Immature natural killer cell (primary cell): Measurements from ENCODE around the gene MAZ. TPM values are rescaled to one million over a fixed set of nuclear protein-coding genes. Genes with fewer than 3 reads are reported as not detected.
A peak's percentile ranks its signal among the peaks of the same experiment; 100 is the strongest.
"Not testable (repeated sequence)": the region's sequence is repeated elsewhere in the genome, so short reads cannot be mapped to it uniquely, and the experiment has no call there.

Experiments
- DNase-seq, 3 donors: peaks; one replicate each; pipeline ENCODE4 v3.0.0; 2022; ENCODE audit warnings: mixed read lengths in 1 of 3
- H3K27ac Mint-ChIP-seq, 6 donors: one replicate each; pipeline ENCODE4 v1.8.0; 2020; ENCODE audit warnings: mixed read lengths in 6 of 6, mild to moderate bottlenecking in 5 of 6, inconsistent platforms in 4 of 6, moderate library complexity in 3 of 6
- H3K27me3 Mint-ChIP-seq, 3 donors: one replicate each; pipeline ENCODE4 v1.8.0; 2020 to 2021; ENCODE audit warnings: low read depth in 3 of 3, mild to moderate bottlenecking in 3 of 3, mixed read lengths in 3 of 3, moderate library complexity in 3 of 3, inconsistent platforms in 1 of 3
- H3K36me3 Mint-ChIP-seq, 3 donors: one replicate each; pipeline ENCODE4 v1.8.0; 2020; ENCODE audit warnings: mixed read lengths in 3 of 3, inconsistent platforms in 2 of 3, mild to moderate bottlenecking in 2 of 3
- H3K4me1 Mint-ChIP-seq, 2 donors: one replicate each; pipeline ENCODE4 v1.8.0; 2020; ENCODE audit warnings: inconsistent platforms in 2 of 2, mild to moderate bottlenecking in 2 of 2, mixed read lengths in 2 of 2, moderate library complexity in 1 of 2
- H3K4me3 Mint-ChIP-seq, 5 donors: one replicate each; pipeline ENCODE4 v1.8.0; 2020; ENCODE audit warnings: mild to moderate bottlenecking in 5 of 5, mixed read lengths in 5 of 5, inconsistent platforms in 3 of 5, moderate library complexity in 3 of 5
- H3K9me3 Mint-ChIP-seq, 6 donors: one replicate each; pipeline ENCODE4 v1.8.0; 2020; ENCODE audit warnings: mild to moderate bottlenecking in 6 of 6, mixed read lengths in 6 of 6, inconsistent platforms in 4 of 6, moderate library complexity in 3 of 6
- polyA plus RNA-seq, 3 donors: library from polyadenylated mRNA; unstranded; fragments of 300-500 nt; fragmentation: Illumina TruSeq; gene quantifications; one replicate each; pipeline ENCODE4 v1.2.3, GENCODE V29; 2021

MAZ gene
- 10 to 100 TPM; 49.2 to 54.8 (median 52.7) TPM for polyA plus RNA-seq

GRCh38 chr16:29806099-29806579, at the start of gene MAZ:
TSS of gene MAZ (plus strand) at chr16:29806529. CDS start at chr16:29806702, 173 bp downstream.
- H3K4me1 Mint-ChIP-seq: peaks cover 44 to 47% of the 10 kb centered on the region in 2 donors
- DNase-seq: peak; percentile 62 to 78 (median 76)
- peaks cover 4 to 10% (median 4%) of the 10 kb centered on the region in 3 donors for H3K36me3 Mint-ChIP-seq
- H3K4me3 Mint-ChIP-seq: peak within 1 kb of the TSS; percentile 96 to 100 (median 99)
- H3K27me3 Mint-ChIP-seq: peaks cover 35 to 41% (median 35%) of the 10 kb centered on the region in 3 donors
- H3K9me3 Mint-ChIP-seq: no peaks in the 10 kb centered on the region
- peak within 1 kb of the TSS; percentile 96 to 100 (median 100) for H3K27ac Mint-ChIP-seq

GRCh38 chr16:29756654-29757053, 49.7 kb upstream of the MAZ start:
- H3K27ac Mint-ChIP-seq: no peak overlapping the region
- no peak for DNase-seq
- H3K27me3 Mint-ChIP-seq: no peaks in the 10 kb centered on the region
- no peaks in the 10 kb centered on the region for H3K9me3 Mint-ChIP-seq
- peaks cover 2 to 6% of the 10 kb centered on the region in 2 donors for H3K4me1 Mint-ChIP-seq
- no peak overlapping the region for H3K4me3 Mint-ChIP-seq
- H3K36me3 Mint-ChIP-seq: no peaks in the 10 kb centered on the region

- not testable (repeated sequence) for H3K4me3 Mint-ChIP-seq, H3K36me3 Mint-ChIP-seq, H3K9me3 Mint-ChIP-seq, H3K4me1 Mint-ChIP-seq, H3K27me3 Mint-ChIP-seq, H3K27ac Mint-ChIP-seq, DNase-seq
Measured at GRCh38 chr16:29757086-29757485, 49.2 kb upstream of the MAZ start.

GRCh38 chr16:29757950-29758466, 48.3 kb upstream of the MAZ start:
- Mint-ChIP-seq H3K36me3 (no peaks in the 10 kb centered on the region), H3K9me3 (no peaks in the 10 kb centered on the region), H3K4me3 (no peak overlapping the region), H3K27ac (no peak overlapping the region), H3K4me1 (peaks cover 9 to 10% of the 10 kb centered on the region in 2 donors), H3K27me3 (no peaks in the 10 kb centered on the region)
- DNase-seq: no peak

- no peak overlapping the region for H3K4me3 Mint-ChIP-seq
- DNase-seq: no peak
- H3K27ac Mint-ChIP-seq: peak overlapping the region in 1 of 6 donors; percentile 49
Measured at GRCh38 chr16:29760567-29761279, 45.6 kb upstream of the MAZ start.

GRCh38 chr16:29761280-29761651, 45.1 kb upstream of the MAZ start:
- H3K4me3 Mint-ChIP-seq, H3K36me3 Mint-ChIP-seq, H3K27me3 Mint-ChIP-seq, H3K9me3 Mint-ChIP-seq, DNase-seq, H3K27ac Mint-ChIP-seq: not testable (repeated sequence)
- H3K4me1 Mint-ChIP-seq: peaks cover 9 to 16% of the 10 kb centered on the region in 2 donors

More at GRCh38 chr16:29760567-29761279, 45.6 kb upstream of the MAZ start:
- H3K27me3 Mint-ChIP-seq: peaks cover 0 to 2% (median 0%) of the 10 kb centered on the region in 3 donors
- no peaks in the 10 kb centered on the region for H3K36me3 Mint-ChIP-seq
- H3K4me1 Mint-ChIP-seq: peaks cover 9 to 16% of the 10 kb centered on the region in 2 donors
- H3K9me3 Mint-ChIP-seq: no peaks in the 10 kb centered on the region

- peaks cover 9 to 15% of the 10 kb centered on the region in 2 donors for H3K4me1 Mint-ChIP-seq
- no peaks in the 10 kb centered on the region for H3K36me3 Mint-ChIP-seq
- no peak overlapping the region for H3K4me3 Mint-ChIP-seq
- H3K27ac Mint-ChIP-seq: no peak overlapping the region
- H3K27me3 Mint-ChIP-seq: peaks cover 0 to 2% (median 2%) of the 10 kb centered on the region in 3 donors
- no peaks in the 10 kb centered on the region for H3K9me3 Mint-ChIP-seq
- no peak for DNase-seq
Measured at GRCh38 chr16:29761882-29762281, 44.4 kb upstream of the MAZ start.

- Mint-ChIP-seq H3K4me1 (peaks cover 9 to 15% of the 10 kb centered on the region in 2 donors), H3K27ac (peak overlapping the region in 1 of 6 donors; percentile 48), H3K27me3 (peaks cover 0 to 2% (median 2%) of the 10 kb centered on the region in 3 donors), H3K9me3 (no peaks in the 10 kb centered on the region), H3K4me3 (peak overlapping the region; percentile 4 to 51 (median 16)), H3K36me3 (no peaks in the 10 kb centered on the region)
- peak; percentile 7 to 32 (median 31) for DNase-seq
Measured at GRCh38 chr16:29763326-29763725, 43.0 kb upstream of the MAZ start.

- H3K27me3 Mint-ChIP-seq: peaks cover 0 to 2% (median 2%) of the 10 kb centered on the region in 3 donors
- no peaks in the 10 kb centered on the region for H3K9me3 Mint-ChIP-seq
- H3K36me3 Mint-ChIP-seq: no peaks in the 10 kb centered on the region
- H3K4me1 Mint-ChIP-seq: peaks cover 9 to 15% of the 10 kb centered on the region in 2 donors
- no peak overlapping the region for H3K4me3 Mint-ChIP-seq
- DNase-seq: no peak
- peak overlapping the region in 1 of 6 donors; percentile 40 for H3K27ac Mint-ChIP-seq
Measured at GRCh38 chr16:29765167-29766032, 40.9 kb upstream of the MAZ start.

- Mint-ChIP-seq H3K4me1 (peaks cover 9 to 15% of the 10 kb centered on the region in 2 donors), H3K4me3 (no peak overlapping the region), H3K27ac (no peak overlapping the region), H3K27me3 (peaks cover 0 to 2% (median 2%) of the 10 kb centered on the region in 3 donors), H3K36me3 (no peaks in the 10 kb centered on the region), H3K9me3 (no peaks in the 10 kb centered on the region)
- no peak for DNase-seq
Measured at GRCh38 chr16:29766571-29766970, 39.8 kb upstream of the MAZ start.

- no peak for DNase-seq
- Mint-ChIP-seq H3K27ac (no peak overlapping the region), H3K4me3 (no peak overlapping the region)
Measured at GRCh38 chr16:29767062-29767461, 39.3 kb upstream of the MAZ start.

GRCh38 chr16:29769507-29769906, 36.8 kb upstream of the MAZ start:
- Mint-ChIP-seq H3K36me3 (no peaks in the 10 kb centered on the region), H3K9me3 (no peaks in the 10 kb centered on the region), H3K27me3 (peaks cover 0 to 2% (median under 1%) of the 10 kb centered on the region in 3 donors), H3K4me1 (peaks cover 0 to 1% of the 10 kb centered on the region in 2 donors), H3K4me3 (no peak overlapping the region), H3K27ac (no peak overlapping the region)
- no peak for DNase-seq

More at GRCh38 chr16:29767062-29767461, 39.3 kb upstream of the MAZ start:
- Mint-ChIP-seq H3K27me3 (peaks cover 0 to 2% (median 2%) of the 10 kb centered on the region in 3 donors), H3K9me3 (no peaks in the 10 kb centered on the region), H3K36me3 (no peaks in the 10 kb centered on the region), H3K4me1 (peaks cover 9 to 12% of the 10 kb centered on the region in 2 donors)

- Mint-ChIP-seq H3K27me3 (peaks cover 0 to 2% (median 0%) of the 10 kb centered on the region in 3 donors), H3K9me3 (no peaks in the 10 kb centered on the region), H3K36me3 (no peaks in the 10 kb centered on the region), H3K4me3 (no peak overlapping the region), H3K27ac (peak overlapping the region in 1 of 6 donors; percentile 31), H3K4me1 (peaks cover 0 to 1% of the 10 kb centered on the region in 2 donors)
- no peak for DNase-seq
Measured at GRCh38 chr16:29770250-29770929, 35.9 kb upstream of the MAZ start.
